ENCODE data around the gene EPC1.

DNA sequence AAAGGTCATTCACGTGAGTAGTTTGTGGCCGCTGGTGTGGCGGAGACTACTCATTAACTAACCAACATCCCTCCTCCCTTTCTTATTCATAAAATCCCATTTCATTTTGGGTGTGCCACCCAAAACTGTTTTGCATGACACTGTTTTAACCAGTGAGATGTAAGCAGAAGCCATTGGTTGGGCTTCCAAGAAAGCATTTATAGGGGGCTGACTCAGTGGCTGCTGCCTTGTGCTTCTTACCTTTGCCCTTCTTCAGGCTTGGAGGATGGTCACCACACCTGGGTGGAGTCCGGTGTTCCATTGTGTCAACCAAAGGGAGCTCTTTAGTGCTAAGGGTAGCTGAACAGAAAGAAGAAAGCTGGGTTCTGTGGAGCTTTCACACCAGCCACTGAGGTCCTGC lies 37.2 kb upstream of the EPC1 start:
- TF ChIP-seq EZH2phosphoT487 (IDR thresholded peaks at IDR 0.05; ENCODE audit: insufficient read depth, low read depth) (no peak), EZH2 (IDR thresholded peaks at IDR 0.05; ENCODE audit: insufficient read depth, poor library complexity, severe bottlenecking) (no peak)

All from GM23248 (cell line).